Measurements from ENCODE around the gene PLA2G2F. TPM values are rescaled to one million over a fixed set of nuclear protein-coding genes. Genes with fewer than 3 reads are reported as not detected.

PLA2G2F gene
- not detected for total RNA-seq
- polyA plus RNA-seq (2013, experiment 1 of 2) = 0.03 TPM
- polyA plus RNA-seq (2013, experiment 2 of 2) = 0.01 TPM
- 0 to 0.11 (median 0) reads per million in 172 experiments for total RNA-seq

- Mint-ChIP-seq H3K9me3 (no peaks in the 10 kb centered on the region), H3K27me3 (peaks cover 16% of the 10 kb centered on the region), H3K27ac (no peak within 1 kb of the TSS), H3K4me1 (ENCODE audit: low read depth) (no peaks in the 10 kb centered on the region), H3K36me3 (ENCODE audit: low read depth) (no peaks in the 10 kb centered on the region), H3K4me3 (no peak within 1 kb of the TSS)
- CTCF ChIA-PET = no interaction called here
- ATAC-seq (ENCODE audit: poor library complexity) = no peak
- H3K36me3 ChIP-seq (ENCODE audit: insufficient read depth, low read length) = no peaks in the 10 kb centered on the region
- POLR2A ChIA-PET = no interaction called here
- peaks cover 0 to 11% of the 10 kb centered on the region in 2 experiments for H3K27me3 ChIP-seq (ENCODE audit: control insufficient read depth in 1 of 2, insufficient read depth in 2 of 2, low read length in 2 of 2)
- H3K27ac ChIP-seq (ENCODE audit: low read depth in 1 of 2, low read length in 2 of 2) = no peak within 1 kb of the TSS
- no peak within 1 kb of the TSS for H3K4me3 ChIP-seq (ENCODE audit: low read length)
- no peaks in the 10 kb centered on the region for H3K4me1 ChIP-seq (ENCODE audit: insufficient read depth, low read length)
- no peak for DNase-seq
- no peaks in the 10 kb centered on the region for H3K9me3 ChIP-seq (ENCODE audit: control insufficient read depth in 1 of 2, insufficient read depth in 1 of 2, low read length in 2 of 2)
- intact Hi-C loops (cut with DNase I, micrococcal nuclease) = no loop called here
- no peak for TF ChIP-seq CTCF (IDR thresholded peaks at IDR 0.05)
Observed at GRCh38 chr1:20138961-20139550, at the start of gene PLA2G2F. Gene PLA2G2F, plus strand, starts transcription at chr1:20139323. Its CDS starts 105 bp downstream, at chr1:20139428.

GRCh38 chr1:20089328-20090077 is 49.6 kb upstream of the PLA2G2F start:
- POLR2A ChIA-PET = no interaction called here
- CTCF ChIA-PET = no interaction called here

GRCh38 chr1:20090119-20090518 is 49.0 kb upstream of the PLA2G2F start:
- Histone ChIP-seq H3K36me3 (ENCODE audit: insufficient read depth, low read length) (no peaks in the 10 kb centered on the region), H3K4me3 (ENCODE audit: low read length) (no peak overlapping the region), H3K27me3 (ENCODE audit: control insufficient read depth in 1 of 2, insufficient read depth in 2 of 2, low read length in 2 of 2) (peaks cover 0 to 9% of the 10 kb centered on the region in 2 experiments), H3K27ac (ENCODE audit: low read depth in 1 of 2, low read length in 2 of 2) (no peak overlapping the region), H3K9me3 (ENCODE audit: control insufficient read depth in 1 of 2, insufficient read depth in 1 of 2, low read length in 2 of 2) (no peaks in the 10 kb centered on the region), H3K4me1 (ENCODE audit: insufficient read depth, low read length) (no peaks in the 10 kb centered on the region)
- no peak for TF ChIP-seq CTCF (IDR thresholded peaks at IDR 0.05)
- ChIA-PET CTCF (no interaction called here), POLR2A (no interaction called here)
- intact Hi-C loops (cut with DNase I, micrococcal nuclease) = no loop called here
- Mint-ChIP-seq H3K4me1 (ENCODE audit: low read depth) (no peaks in the 10 kb centered on the region), H3K27ac (no peak overlapping the region), H3K36me3 (ENCODE audit: low read depth) (no peaks in the 10 kb centered on the region), H3K27me3 (peaks cover 17% of the 10 kb centered on the region), H3K9me3 (no peaks in the 10 kb centered on the region), H3K4me3 (no peak overlapping the region)
- DNase-seq (no peak), ATAC-seq (ENCODE audit: poor library complexity) (no peak)

More at GRCh38 chr1:20089328-20090077, 49.6 kb upstream of the PLA2G2F start:
- no peaks in the 10 kb centered on the region for H3K4me1 Mint-ChIP-seq (ENCODE audit: low read depth)
- no peaks in the 10 kb centered on the region for H3K36me3 ChIP-seq (ENCODE audit: insufficient read depth, low read length)
- H3K4me1 ChIP-seq (ENCODE audit: insufficient read depth, low read length) = no peaks in the 10 kb centered on the region
- DNase-seq (no peak), ATAC-seq (ENCODE audit: poor library complexity) (no peak)
- peaks cover 0 to 9% of the 10 kb centered on the region in 2 experiments for H3K27me3 ChIP-seq (ENCODE audit: control insufficient read depth in 1 of 2, insufficient read depth in 2 of 2, low read length in 2 of 2)
- H3K36me3 Mint-ChIP-seq (ENCODE audit: low read depth) = no peaks in the 10 kb centered on the region
- no peak overlapping the region for H3K4me3 Mint-ChIP-seq
- H3K27me3 Mint-ChIP-seq = peaks cover 17% of the 10 kb centered on the region
- no peak for TF ChIP-seq CTCF (IDR thresholded peaks at IDR 0.05)
- intact Hi-C loops (cut with DNase I, micrococcal nuclease) = no loop called here
- H3K4me3 ChIP-seq (ENCODE audit: low read length) = no peak overlapping the region
- H3K9me3 ChIP-seq (ENCODE audit: control insufficient read depth in 1 of 2, insufficient read depth in 1 of 2, low read length in 2 of 2) = no peaks in the 10 kb centered on the region
- no peaks in the 10 kb centered on the region for H3K9me3 Mint-ChIP-seq
- H3K27ac ChIP-seq (ENCODE audit: low read depth in 1 of 2, low read length in 2 of 2) = no peak overlapping the region
- no peak overlapping the region for H3K27ac Mint-ChIP-seq

Measured in CD4-positive, alpha-beta T cell (primary cell).